Mesenchymal stem cell (in vitro differentiated cells and primary cell): ENCODE data around the gene MRTO4. TPM values are rescaled to one million over a fixed set of nuclear protein-coding genes. Genes with fewer than 3 reads are reported as not detected.

Experiments used
- small RNA-seq: library from polyadenylated mRNA; stranded (forward); fragments of <200 nt; extraction: miRNeasy Mini kit (QIAGEN cat#:217004); gene quantifications from one replicate; pipeline ENCODE3, GENCODE V24; 2013; ENCODE audit warnings: low read depth

MRTO4 gene

Small RNA genes lying within 50 kb of the gene (small RNA-seq; reads per million reads assigned to genes)
- gene RNU6-1099P = not detected
